IMR-90 (cell line): ENCODE measurements around the gene MAGI1.

Experiments used
- BHLHE40 ChIP-seq: fragments of 150-350 bp; IDR thresholded peaks from 2 replicates; pipeline ENCODE4 v1.6.1; 2016; ENCODE audit warnings: mild to moderate bottlenecking, low read depth, low read length
- MAFK ChIP-seq: IDR thresholded peaks from 2 replicates; pipeline ENCODE4 v1.6.1; 2012; ENCODE audit warnings: low read depth, low read length, improper control_type of control experiment
- NFE2L2 ChIP-seq: fragments of 150-350 bp; IDR thresholded peaks from 2 replicates; pipeline ENCODE4 v1.6.1; 2016; ENCODE audit warnings: low read depth, mild to moderate bottlenecking, low read length
- POLR2A ChIP-seq: IDR thresholded peaks from 2 replicates; pipeline ENCODE4 v1.6.1; 2012; ENCODE audit warnings: mild to moderate bottlenecking, low read depth, low read length
- USF2 ChIP-seq: fragments of 150-350 bp; IDR thresholded peaks from 2 replicates; pipeline ENCODE4 v1.6.1; 2017; ENCODE audit warnings: mild to moderate bottlenecking, antibody characterized with exemption, low read length, low read depth
- TF ChIP-seq, protein P1 (sequence below): conservative IDR thresholded peaks from 2 replicates; pipeline ENCODE4 v1.5.1; 2012; ENCODE audit warnings: mild to moderate bottlenecking, low read depth, low read length, improper control_type of control experiment

DNA sequence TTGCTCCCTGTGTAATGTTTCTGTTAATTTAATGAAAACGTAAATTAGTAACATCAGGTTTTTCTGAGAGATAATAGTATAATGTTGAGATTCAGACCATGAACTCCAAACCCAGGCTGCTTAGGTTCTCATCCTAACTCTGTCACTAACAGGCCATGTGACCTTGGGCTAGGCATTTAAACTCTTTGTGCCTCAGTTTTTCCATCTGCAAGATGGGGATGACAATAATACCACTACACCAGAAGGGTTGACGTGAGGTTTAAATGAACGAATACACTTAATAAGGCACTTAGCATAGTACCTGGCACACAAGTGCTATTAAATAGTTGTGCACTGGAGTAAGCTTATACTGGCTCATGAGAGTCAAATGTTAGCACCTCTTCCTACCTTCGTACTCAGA lies 370.8 kb downstream of the MAGI1 start:
- no peak for TF ChIP-seq BHLHE40
- TF ChIP-seq, protein P1, sequence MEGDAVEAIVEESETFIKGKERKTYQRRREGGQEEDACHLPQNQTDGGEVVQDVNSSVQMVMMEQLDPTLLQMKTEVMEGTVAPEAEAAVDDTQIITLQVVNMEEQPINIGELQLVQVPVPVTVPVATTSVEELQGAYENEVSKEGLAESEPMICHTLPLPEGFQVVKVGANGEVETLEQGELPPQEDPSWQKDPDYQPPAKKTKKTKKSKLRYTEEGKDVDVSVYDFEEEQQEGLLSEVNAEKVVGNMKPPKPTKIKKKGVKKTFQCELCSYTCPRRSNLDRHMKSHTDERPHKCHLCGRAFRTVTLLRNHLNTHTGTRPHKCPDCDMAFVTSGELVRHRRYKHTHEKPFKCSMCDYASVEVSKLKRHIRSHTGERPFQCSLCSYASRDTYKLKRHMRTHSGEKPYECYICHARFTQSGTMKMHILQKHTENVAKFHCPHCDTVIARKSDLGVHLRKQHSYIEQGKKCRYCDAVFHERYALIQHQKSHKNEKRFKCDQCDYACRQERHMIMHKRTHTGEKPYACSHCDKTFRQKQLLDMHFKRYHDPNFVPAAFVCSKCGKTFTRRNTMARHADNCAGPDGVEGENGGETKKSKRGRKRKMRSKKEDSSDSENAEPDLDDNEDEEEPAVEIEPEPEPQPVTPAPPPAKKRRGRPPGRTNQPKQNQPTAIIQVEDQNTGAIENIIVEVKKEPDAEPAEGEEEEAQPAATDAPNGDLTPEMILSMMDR: no peak
- TF ChIP-seq POLR2A: no peak
- TF ChIP-seq USF2: no peak
- no peak for TF ChIP-seq MAFK
- TF ChIP-seq NFE2L2: no peak
